NT2/D1 (cell line): ENCODE data around the gene ABCC3.

ENCODE experiments used
- SUZ12 ChIP-seq: IDR thresholded peaks from 2 replicates; pipeline ENCODE4 v1.6.1; 2011; ENCODE audit not compliant: insufficient read length, insufficient read depth; ENCODE audit errors: extremely low read depth
- YY1 ChIP-seq: IDR thresholded peaks from 2 replicates; pipeline ENCODE4 v1.6.1; 2011; ENCODE audit not compliant: insufficient read length, insufficient read depth
- ZNF274 ChIP-seq: IDR thresholded peaks from 2 replicates; pipeline ENCODE4 v1.6.1; 2011; ENCODE audit warnings: mild to moderate bottlenecking, low read depth, low read length

DNA sequence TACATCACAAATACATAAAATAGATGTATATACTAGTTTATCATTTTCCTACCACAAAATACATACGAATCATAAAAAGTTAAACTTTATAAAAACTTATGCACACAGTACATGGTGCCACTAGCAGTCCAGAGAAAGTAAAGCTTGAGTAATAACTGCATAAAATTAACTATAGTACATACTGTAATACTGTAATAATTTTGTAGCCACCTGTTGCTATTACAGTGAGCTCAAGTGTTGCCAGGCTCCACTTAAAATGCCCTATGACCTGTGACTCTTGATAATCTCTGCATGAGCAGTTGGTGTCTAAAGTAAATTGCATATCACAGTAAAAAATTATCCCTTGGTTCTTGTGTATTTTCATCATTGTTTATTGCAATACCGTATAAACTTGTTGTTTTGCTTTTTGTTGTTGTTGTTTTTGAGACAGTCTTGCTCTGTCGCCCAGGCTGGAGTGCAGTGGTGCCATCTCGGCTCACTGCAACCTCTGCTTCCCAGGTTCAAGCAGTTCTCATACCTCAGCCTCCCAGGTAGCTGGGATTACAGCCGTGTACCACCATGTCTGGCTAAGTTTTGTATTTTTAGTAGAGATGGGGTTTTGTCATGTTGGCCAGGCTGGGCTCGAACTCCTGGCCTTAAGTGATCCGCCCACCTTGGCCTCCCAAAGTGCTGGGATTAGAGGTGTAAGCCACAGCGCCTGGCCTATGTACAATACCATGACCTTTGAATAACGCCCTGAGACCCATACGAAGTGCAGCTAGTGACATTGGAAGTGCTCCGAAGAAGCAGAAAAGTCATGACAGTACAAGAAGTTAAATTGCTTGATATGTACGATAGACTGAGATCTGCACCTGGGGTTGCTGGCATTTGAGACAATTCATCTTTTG is 91.3 kb downstream of the ABCC3 start:
- TF ChIP-seq SUZ12 (no peak), YY1 (no peak), ZNF274 (no peak)
